KMS-11 (cell line): ENCODE data around the gene GPHN.
A peak's percentile ranks its signal among the peaks of the same experiment; 100 is the strongest.

ENCODE experiments used
- H2AFZ ChIP-seq: fragments of 200-600 bp; sonication (generic); 2 replicates; pipeline ENCODE4 v1.6.1; 2016; ENCODE audit warnings: antibody characterized with exemption, mixed run types, low read depth
- H3K27ac ChIP-seq: fragments of 200-600 bp; sonication (generic); 2 replicates; pipeline ENCODE4 v1.6.1; 2016; ENCODE audit warnings: mild to moderate bottlenecking, mixed run types
- H3K27me3 ChIP-seq: fragments of 200-600 bp; sonication (generic); 2 replicates; pipeline ENCODE4 v1.6.1; 2017; ENCODE audit warnings: mild to moderate bottlenecking, low read depth, mixed run types, moderate library complexity; ENCODE audit not compliant: insufficient read depth
- H3K36me3 ChIP-seq: fragments of 200-600 bp; sonication (generic); 2 replicates; pipeline ENCODE4 v1.6.1; 2017; ENCODE audit warnings: mild to moderate bottlenecking, mixed run types; ENCODE audit not compliant: insufficient read depth
- H3K4me1 ChIP-seq: fragments of 200-600 bp; sonication (generic); 2 replicates; pipeline ENCODE4 v1.6.1; 2016; ENCODE audit warnings: mild to moderate bottlenecking, low read depth, mixed run types; ENCODE audit not compliant: poor library complexity, severe bottlenecking
- H3K4me2 ChIP-seq: fragments of 200-600 bp; sonication (generic); 2 replicates; pipeline ENCODE4 v1.7.0; 2016; ENCODE audit warnings: mild to moderate bottlenecking, mixed run types
- H3K4me3 ChIP-seq: fragments of 200-600 bp; sonication (generic); IDR thresholded peaks from 2 replicates; pipeline ENCODE4 v1.6.1; 2017; ENCODE audit warnings: low read depth, low read length, mixed read lengths; ENCODE audit not compliant: insufficient read depth
- H3K79me2 ChIP-seq: fragments of 200-600 bp; sonication (generic); 2 replicates; pipeline ENCODE4 v1.6.1; 2016; ENCODE audit warnings: low read depth, mixed run types; ENCODE audit not compliant: insufficient read depth
- H3K9ac ChIP-seq: fragments of 200-600 bp; sonication (generic); 2 replicates; pipeline ENCODE4 v1.6.1; 2016; ENCODE audit warnings: mild to moderate bottlenecking, mixed run types
- H4K20me1 ChIP-seq: fragments of 200-600 bp; sonication (generic); 2 replicates; pipeline ENCODE4 v1.6.1; 2016; ENCODE audit warnings: mild to moderate bottlenecking, mixed run types; ENCODE audit not compliant: insufficient read depth
- CTCF ChIP-seq: fragments of 200-600 bp; sonication (generic); conservative IDR thresholded peaks from 2 replicates; pipeline ENCODE4 v1.6.1; 2017; ENCODE audit warnings: low read depth, mild to moderate bottlenecking, antibody characterized with exemption, low read length, moderate library complexity, mixed read lengths

The GPHN gene

GRCh38 chr14:66485910-66486421, 22.0 kb upstream of the GPHN start, which contains the start of gene CCDC196:
Gene CCDC196 (plus strand): TSS chr14:66486371. CDS start chr14:66486503, 132 bp downstream.
- H2AFZ ChIP-seq = no peak within 1 kb of the TSS
- H3K9ac ChIP-seq = no peak within 1 kb of the TSS
- no peaks in the 10 kb centered on the region for H3K79me2 ChIP-seq
- H3K4me3 ChIP-seq = no peak within 1 kb of the TSS
- H3K27ac ChIP-seq = peak within 1 kb of the TSS; percentile 34; the same call in 1 of the 2 replicates
- no peaks in the 10 kb centered on the region for H4K20me1 ChIP-seq
- H3K4me2 ChIP-seq = peak within 1 kb of the TSS; percentile 56
- no peaks in the 10 kb centered on the region for H3K27me3 ChIP-seq
- H3K4me1 ChIP-seq = peaks cover 30% of the 10 kb centered on the region
- TF ChIP-seq CTCF = no peak
- H3K36me3 ChIP-seq = no peaks in the 10 kb centered on the region

GRCh38 chr14:66487164-66487563, 20.8 kb upstream of the GPHN start:
- Histone ChIP-seq H3K9ac (no peak overlapping the region), H3K79me2 (no peaks in the 10 kb centered on the region), H3K4me1 (peaks cover 30% of the 10 kb centered on the region), H4K20me1 (no peaks in the 10 kb centered on the region), H3K36me3 (no peaks in the 10 kb centered on the region), H3K27me3 (no peaks in the 10 kb centered on the region), H3K27ac (peak overlapping the region; percentile 34; the same call in 1 of the 2 replicates), H3K4me3 (no peak overlapping the region), H2AFZ (no peak overlapping the region), H3K4me2 (peak overlapping the region; percentile 56)
- TF ChIP-seq CTCF = no peak

- Histone ChIP-seq H3K36me3 (no peaks in the 10 kb centered on the region), H3K4me3 (no peak overlapping the region), H3K27ac (no peak overlapping the region), H2AFZ (no peak overlapping the region), H3K4me1 (peaks cover 32% of the 10 kb centered on the region), H3K4me2 (no peak overlapping the region), H3K9ac (no peak overlapping the region), H4K20me1 (no peaks in the 10 kb centered on the region), H3K79me2 (no peaks in the 10 kb centered on the region), H3K27me3 (no peaks in the 10 kb centered on the region)
- TF ChIP-seq CTCF = no peak
Observed at GRCh38 chr14:66490143-66491111, 17.5 kb upstream of the GPHN start.

- Histone ChIP-seq H4K20me1 (no peaks in the 10 kb centered on the region), H3K36me3 (no peaks in the 10 kb centered on the region), H3K4me1 (peaks cover 4% of the 10 kb centered on the region), H3K27me3 (no peaks in the 10 kb centered on the region), H3K27ac (no peak overlapping the region), H3K9ac (no peak overlapping the region), H3K4me3 (no peak overlapping the region), H3K79me2 (no peaks in the 10 kb centered on the region), H3K4me2 (no peak overlapping the region), H2AFZ (no peak overlapping the region)
- no peak for TF ChIP-seq CTCF
Observed at GRCh38 chr14:66493750-66494149, 14.2 kb upstream of the GPHN start.
